Vagina (tissue), 2 donors: ENCODE measurements around the gene LIG1. TPM values are rescaled to one million over a fixed set of nuclear protein-coding genes. Genes with fewer than 3 reads are reported as not detected.
A peak's percentile ranks its signal among the peaks of the same experiment; 100 is the strongest.

Experiments
- DNase-seq, 2 donors: peaks; one replicate each; pipeline ENCODE4 v3.0.0-alpha.2; 2017; ENCODE audit errors: extremely low spot score in 2 of 2
- H3K27ac ChIP-seq: fragments of 200-600 bp; sonication (generic); one replicate; pipeline ENCODE4 v1.5.1; 2019
- H3K27me3 ChIP-seq: fragments of 200-600 bp; sonication (generic); one replicate; pipeline ENCODE4 v1.5.1; 2019
- H3K36me3 ChIP-seq, 2 donors: fragments of 200-600 bp; sonication (generic); one replicate each; pipeline ENCODE4 v1.5.1; 2017 to 2019
- H3K4me1 ChIP-seq: fragments of 200-600 bp; sonication (generic); one replicate; pipeline ENCODE4 v1.5.1; 2019
- H3K4me3 ChIP-seq, 2 donors: fragments of 200-600 bp; sonication (generic); 1 replicate in 1 of 2; 2 replicates in 1 of 2; pipeline ENCODE4 v1.5.1; 2016 to 2019
- H3K9me3 ChIP-seq: fragments of 200-600 bp; sonication (generic); one replicate; pipeline ENCODE4 v1.5.1; 2019
- CTCF ChIP-seq, 3 experiments: fragments of 450-650 bp in 2 of 3; fragments of 200-600 bp in 1 of 3; sonication (generic) in 1 of 3; IDR thresholded peaks; one replicate each; pipeline ENCODE4 v1.5.1; 2017 to 2019; ENCODE audit warnings: antibody characterized with exemption in 3 of 3, mild to moderate bottlenecking in 2 of 3, moderate library complexity in 2 of 3
- POLR2A ChIP-seq, 2 donors: fragments of 450-650 bp; IDR thresholded peaks; one replicate each; pipeline ENCODE4 v1.6.1; 2017; ENCODE audit warnings: antibody characterized with exemption in 2 of 2, mild to moderate bottlenecking in 2 of 2, moderate library complexity in 2 of 2
- POLR2AphosphoS5 ChIP-seq, 2 donors: sonication (generic); formaldehyde crosslinking; IDR thresholded peaks; one replicate each; pipeline ENCODE4 v1.9.0; 2017; ENCODE audit warnings: antibody characterized with exemption in 2 of 2, mild to moderate bottlenecking in 2 of 2, low read depth in 1 of 2; ENCODE audit not compliant: insufficient read depth in 1 of 2
- intact Hi-C: fragments of 100-400 bp; cut with DNase I; formaldehyde crosslinking; loops from one replicate; pipeline ENCODE4 v1.15.1; 2023
- total RNA-seq: library from RNA; depleted of rRNA; stranded (reverse); fragments of >200 nt; gene quantifications from one replicate; pipeline ENCODE4 v1.2.3, GENCODE V29; 2016

Gene LIG1
- 10.8 TPM for total RNA-seq

- H3K4me3 ChIP-seq, result peak within 1 kb of the TSS; percentile 72 to 85
- H3K36me3 ChIP-seq, result peaks cover 0 to 15% of the 10 kb centered on the region in 2 donors
- DNase-seq, result peak in 1 of 2 donors; percentile 92
- H3K4me1 ChIP-seq, result peaks cover 20% of the 10 kb centered on the region
- peak within 1 kb of the TSS; percentile 83 for H3K27ac ChIP-seq
- intact Hi-C loops, result loop anchor here (5.0 kb wide), 1 partner anchor 1143 kb away; no protein-coding TSS in a partner anchor
- TF ChIP-seq POLR2AphosphoS5 (IDR thresholded peaks at IDR 0.05; ENCODE audit: insufficient read depth in 1 of 2, low read depth in 1 of 2), result peak; percentile 84 to 97
- TF ChIP-seq POLR2A (IDR thresholded peaks at IDR 0.05), result no peak
- TF ChIP-seq CTCF (IDR thresholded peaks at IDR 0.05), result no peak
- no peaks in the 10 kb centered on the region for H3K9me3 ChIP-seq
- no peaks in the 10 kb centered on the region for H3K27me3 ChIP-seq
Measured at GRCh38 chr19:48169939-48170803, at the start of gene LIG1, which contains the start of gene ZSWIM9. Gene LIG1 (minus strand): TSS chr19:48170344. CDS start chr19:48165566, 4,778 bp downstream. Gene ZSWIM9 (plus strand): TSS chr19:48170680. CDS start chr19:48171803, 1,123 bp downstream.

GRCh38 chr19:48218997-48219396 lies 48.9 kb upstream of the LIG1 start:
- H3K36me3 ChIP-seq, result no peaks in the 10 kb centered on the region
- no peak overlapping the region for H3K27ac ChIP-seq
- H3K27me3 ChIP-seq, result no peaks in the 10 kb centered on the region
- TF ChIP-seq POLR2A (IDR thresholded peaks at IDR 0.05) (no peak), POLR2AphosphoS5 (IDR thresholded peaks at IDR 0.05; ENCODE audit: insufficient read depth in 1 of 2, low read depth in 1 of 2) (no peak), CTCF (IDR thresholded peaks at IDR 0.05) (no peak)
- H3K9me3 ChIP-seq, result no peaks in the 10 kb centered on the region
- DNase-seq, result no peak
- no peak overlapping the region for H3K4me3 ChIP-seq
- no peaks in the 10 kb centered on the region for H3K4me1 ChIP-seq
- intact Hi-C loops, result no loop called here

GRCh38 chr19:48216933-48217332 lies 46.8 kb upstream of the LIG1 start:
- no peaks in the 10 kb centered on the region for H3K9me3 ChIP-seq
- no peak overlapping the region for H3K4me3 ChIP-seq
- H3K27me3 ChIP-seq, result no peaks in the 10 kb centered on the region
- no peak for TF ChIP-seq POLR2AphosphoS5 (IDR thresholded peaks at IDR 0.05; ENCODE audit: insufficient read depth in 1 of 2, low read depth in 1 of 2)
- no peak for TF ChIP-seq POLR2A (IDR thresholded peaks at IDR 0.05)
- TF ChIP-seq CTCF (IDR thresholded peaks at IDR 0.05), result no peak
- no peaks in the 10 kb centered on the region for H3K4me1 ChIP-seq
- intact Hi-C loops, result no loop called here
- no peak overlapping the region for H3K27ac ChIP-seq
- H3K36me3 ChIP-seq, result no peaks in the 10 kb centered on the region
- no peak for DNase-seq

- Histone ChIP-seq H3K9me3 (no peaks in the 10 kb centered on the region), H3K36me3 (peaks cover 0 to 7% of the 10 kb centered on the region in 2 donors), H3K4me1 (no peaks in the 10 kb centered on the region), H3K27ac (no peak overlapping the region), H3K27me3 (no peaks in the 10 kb centered on the region), H3K4me3 (no peak overlapping the region)
- intact Hi-C loops, result no loop called here
- DNase-seq, result no peak
- TF ChIP-seq POLR2AphosphoS5 (IDR thresholded peaks at IDR 0.05; ENCODE audit: insufficient read depth in 1 of 2, low read depth in 1 of 2), result no peak
- no peak for TF ChIP-seq POLR2A (IDR thresholded peaks at IDR 0.05)
- no peak for TF ChIP-seq CTCF (IDR thresholded peaks at IDR 0.05)
Measured at GRCh38 chr19:48213959-48214358, 43.8 kb upstream of the LIG1 start.

GRCh38 chr19:48210005-48210404 lies 39.9 kb upstream of the LIG1 start:
- TF ChIP-seq CTCF (IDR thresholded peaks at IDR 0.05) (no peak), POLR2A (IDR thresholded peaks at IDR 0.05) (no peak), POLR2AphosphoS5 (IDR thresholded peaks at IDR 0.05; ENCODE audit: insufficient read depth in 1 of 2, low read depth in 1 of 2) (no peak)
- no peak for DNase-seq
- H3K4me3 ChIP-seq, result no peak overlapping the region
- H3K27ac ChIP-seq, result no peak overlapping the region
- no peaks in the 10 kb centered on the region for H3K9me3 ChIP-seq
- intact Hi-C loops, result no loop called here
- H3K36me3 ChIP-seq, result peaks cover 0 to 7% of the 10 kb centered on the region in 2 donors
- no peaks in the 10 kb centered on the region for H3K4me1 ChIP-seq
- no peaks in the 10 kb centered on the region for H3K27me3 ChIP-seq
